Vagina (tissue), 2 donors: ENCODE measurements around the gene KCTD10. TPM values are rescaled to one million over a fixed set of nuclear protein-coding genes. Genes with fewer than 3 reads are reported as not detected.
A peak's percentile ranks its signal among the peaks of the same experiment; 100 is the strongest.

Experiments
- DNase-seq, 2 donors: peaks; one replicate each; pipeline ENCODE4 v3.0.0-alpha.2; 2017; ENCODE audit errors: extremely low spot score in 2 of 2
- H3K27ac ChIP-seq: fragments of 200-600 bp; sonication (generic); one replicate; pipeline ENCODE4 v1.5.1; 2019
- H3K27me3 ChIP-seq: fragments of 200-600 bp; sonication (generic); one replicate; pipeline ENCODE4 v1.5.1; 2019
- H3K36me3 ChIP-seq, 2 donors: fragments of 200-600 bp; sonication (generic); one replicate each; pipeline ENCODE4 v1.5.1; 2017 to 2019
- H3K4me1 ChIP-seq: fragments of 200-600 bp; sonication (generic); one replicate; pipeline ENCODE4 v1.5.1; 2019
- H3K4me3 ChIP-seq, 2 donors: fragments of 200-600 bp; sonication (generic); 1 replicate in 1 of 2; 2 replicates in 1 of 2; pipeline ENCODE4 v1.5.1; 2016 to 2019
- H3K9me3 ChIP-seq: fragments of 200-600 bp; sonication (generic); one replicate; pipeline ENCODE4 v1.5.1; 2019
- CTCF ChIP-seq, 3 experiments: fragments of 450-650 bp in 2 of 3; fragments of 200-600 bp in 1 of 3; sonication (generic) in 1 of 3; IDR thresholded peaks; one replicate each; pipeline ENCODE4 v1.5.1; 2017 to 2019; ENCODE audit warnings: antibody characterized with exemption in 3 of 3, mild to moderate bottlenecking in 2 of 3, moderate library complexity in 2 of 3
- POLR2A ChIP-seq, 2 donors: fragments of 450-650 bp; IDR thresholded peaks; one replicate each; pipeline ENCODE4 v1.6.1; 2017; ENCODE audit warnings: antibody characterized with exemption in 2 of 2, mild to moderate bottlenecking in 2 of 2, moderate library complexity in 2 of 2
- POLR2AphosphoS5 ChIP-seq, 2 donors: sonication (generic); formaldehyde crosslinking; IDR thresholded peaks; one replicate each; pipeline ENCODE4 v1.9.0; 2017; ENCODE audit warnings: antibody characterized with exemption in 2 of 2, mild to moderate bottlenecking in 2 of 2, low read depth in 1 of 2; ENCODE audit not compliant: insufficient read depth in 1 of 2
- intact Hi-C: fragments of 100-400 bp; cut with DNase I; formaldehyde crosslinking; loops from one replicate; pipeline ENCODE4 v1.15.1; 2023
- total RNA-seq: library from RNA; depleted of rRNA; stranded (reverse); fragments of >200 nt; gene quantifications from one replicate; pipeline ENCODE4 v1.2.3, GENCODE V29; 2016

Gene KCTD10
- total RNA-seq, 1 donor from 2014 or later = 86.2 TPM

- no peak for DNase-seq
- Histone ChIP-seq H3K4me1 (peaks cover 43% of the 10 kb centered on the region), H3K9me3 (no peaks in the 10 kb centered on the region), H3K4me3 (no peak overlapping the region), H3K27ac (peak overlapping the region; percentile 1), H3K36me3 (peaks cover 0 to 46% of the 10 kb centered on the region in 2 donors), H3K27me3 (no peaks in the 10 kb centered on the region)
- no peak for TF ChIP-seq POLR2AphosphoS5 (IDR thresholded peaks at IDR 0.05; ENCODE audit: insufficient read depth in 1 of 2, low read depth in 1 of 2)
- TF ChIP-seq POLR2A (IDR thresholded peaks at IDR 0.05) = no peak
- TF ChIP-seq CTCF (IDR thresholded peaks at IDR 0.05) = no peak
- intact Hi-C loops = no loop called here
Observed at GRCh38 chr12:109448707-109449390, 28.3 kb downstream of the KCTD10 start.

- Histone ChIP-seq H3K4me3 (no peak overlapping the region), H3K27ac (no peak overlapping the region), H3K9me3 (no peaks in the 10 kb centered on the region), H3K27me3 (no peaks in the 10 kb centered on the region), H3K36me3 (peaks cover 0 to 40% of the 10 kb centered on the region in 2 donors), H3K4me1 (peaks cover 43% of the 10 kb centered on the region)
- no peak for TF ChIP-seq POLR2A (IDR thresholded peaks at IDR 0.05)
- TF ChIP-seq POLR2AphosphoS5 (IDR thresholded peaks at IDR 0.05; ENCODE audit: insufficient read depth in 1 of 2, low read depth in 1 of 2) = no peak
- no peak for TF ChIP-seq CTCF (IDR thresholded peaks at IDR 0.05)
- intact Hi-C loops = no loop called here
- no peak for DNase-seq
Observed at GRCh38 chr12:109448272-109448671, 28.8 kb downstream of the KCTD10 start.

DNA sequence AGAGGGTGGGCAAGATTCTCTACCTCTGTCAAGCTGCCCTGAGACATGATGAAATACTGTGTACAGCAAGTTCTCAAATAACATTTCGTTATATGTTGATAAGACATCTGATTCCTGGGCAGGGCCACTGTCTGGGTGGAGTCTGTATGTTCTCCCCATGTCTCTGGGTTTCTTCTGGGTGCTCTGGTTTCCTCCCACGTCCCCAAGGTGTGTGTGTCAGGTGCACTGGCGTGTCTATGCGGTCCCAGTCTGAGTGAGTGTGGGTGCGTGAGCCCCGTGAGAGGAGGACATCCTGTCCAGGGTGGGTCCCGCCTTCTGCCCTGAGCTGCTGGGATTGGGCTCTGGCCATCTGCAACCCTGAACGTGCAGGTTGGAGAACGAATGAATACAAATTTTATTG, 29.6 kb downstream of the KCTD10 start:
- no peak for DNase-seq
- no peak for TF ChIP-seq CTCF (IDR thresholded peaks at IDR 0.05)
- no peak for TF ChIP-seq POLR2AphosphoS5 (IDR thresholded peaks at IDR 0.05; ENCODE audit: insufficient read depth in 1 of 2, low read depth in 1 of 2)
- TF ChIP-seq POLR2A (IDR thresholded peaks at IDR 0.05) = no peak
- intact Hi-C loops = no loop called here
- peaks cover 0 to 32% of the 10 kb centered on the region in 2 donors for H3K36me3 ChIP-seq
- no peak overlapping the region for H3K4me3 ChIP-seq
- H3K4me1 ChIP-seq = peaks cover 43% of the 10 kb centered on the region
- H3K27me3 ChIP-seq = no peaks in the 10 kb centered on the region
- H3K9me3 ChIP-seq = no peaks in the 10 kb centered on the region
- no peak overlapping the region for H3K27ac ChIP-seq

DNA sequence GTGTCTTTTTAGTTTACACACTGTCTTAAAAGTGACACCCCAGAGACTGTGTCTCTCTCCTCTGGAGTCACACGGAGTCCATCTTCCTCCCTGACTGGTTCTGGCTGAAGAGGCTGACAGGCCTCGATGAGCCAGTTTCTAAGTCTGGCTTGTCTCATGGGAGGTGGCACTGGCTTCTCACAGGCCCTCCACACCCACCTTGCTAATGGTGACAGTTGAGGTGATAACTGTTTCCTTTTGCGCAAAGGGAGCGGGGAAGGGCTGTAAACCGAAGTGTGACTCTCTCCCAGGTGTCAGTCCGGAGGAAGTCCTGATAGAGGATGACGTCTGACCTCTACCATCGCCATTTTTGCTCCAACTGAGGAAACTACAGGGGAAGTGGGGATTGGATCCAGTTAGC, 30.2 kb downstream of the KCTD10 start:
- Histone ChIP-seq H3K4me1 (peaks cover 43% of the 10 kb centered on the region), H3K4me3 (no peak overlapping the region), H3K9me3 (no peaks in the 10 kb centered on the region), H3K36me3 (peaks cover 0 to 26% of the 10 kb centered on the region in 2 donors), H3K27me3 (no peaks in the 10 kb centered on the region), H3K27ac (no peak overlapping the region)
- DNase-seq = no peak
- no peak for TF ChIP-seq POLR2AphosphoS5 (IDR thresholded peaks at IDR 0.05; ENCODE audit: insufficient read depth in 1 of 2, low read depth in 1 of 2)
- intact Hi-C loops = no loop called here

DNA sequence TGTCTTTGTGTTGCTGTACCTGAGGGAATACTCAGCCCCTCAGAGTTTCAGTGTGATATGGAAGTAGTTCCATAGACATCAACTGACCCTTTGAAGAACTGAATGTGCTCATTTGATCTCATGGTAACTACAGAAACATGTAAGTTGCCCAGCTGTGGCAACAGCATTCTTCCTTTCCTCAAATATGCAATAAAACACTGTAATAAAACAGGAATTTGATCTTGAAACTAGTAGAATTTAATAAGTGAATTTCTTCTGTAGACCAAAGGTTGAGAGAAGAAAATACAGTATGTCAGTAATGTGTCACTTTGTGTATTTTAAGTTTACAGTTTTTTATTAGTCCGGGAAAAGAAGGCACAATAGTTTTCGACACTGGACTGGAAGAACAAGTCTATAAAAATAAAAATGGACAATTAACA, 31.9 kb downstream of the KCTD10 start:
- Histone ChIP-seq H3K27ac (peak overlapping the region; percentile 57), H3K9me3 (no peaks in the 10 kb centered on the region), H3K4me1 (peaks cover 32% of the 10 kb centered on the region), H3K27me3 (no peaks in the 10 kb centered on the region), H3K4me3 (no peak overlapping the region), H3K36me3 (peaks cover 0 to 14% of the 10 kb centered on the region in 2 donors)
- intact Hi-C loops = no loop called here
- no peak for TF ChIP-seq CTCF (IDR thresholded peaks at IDR 0.05)
- TF ChIP-seq POLR2A (IDR thresholded peaks at IDR 0.05) = no peak
- no peak for DNase-seq
